Measurements from ENCODE around the gene MEI1.

DNA sequence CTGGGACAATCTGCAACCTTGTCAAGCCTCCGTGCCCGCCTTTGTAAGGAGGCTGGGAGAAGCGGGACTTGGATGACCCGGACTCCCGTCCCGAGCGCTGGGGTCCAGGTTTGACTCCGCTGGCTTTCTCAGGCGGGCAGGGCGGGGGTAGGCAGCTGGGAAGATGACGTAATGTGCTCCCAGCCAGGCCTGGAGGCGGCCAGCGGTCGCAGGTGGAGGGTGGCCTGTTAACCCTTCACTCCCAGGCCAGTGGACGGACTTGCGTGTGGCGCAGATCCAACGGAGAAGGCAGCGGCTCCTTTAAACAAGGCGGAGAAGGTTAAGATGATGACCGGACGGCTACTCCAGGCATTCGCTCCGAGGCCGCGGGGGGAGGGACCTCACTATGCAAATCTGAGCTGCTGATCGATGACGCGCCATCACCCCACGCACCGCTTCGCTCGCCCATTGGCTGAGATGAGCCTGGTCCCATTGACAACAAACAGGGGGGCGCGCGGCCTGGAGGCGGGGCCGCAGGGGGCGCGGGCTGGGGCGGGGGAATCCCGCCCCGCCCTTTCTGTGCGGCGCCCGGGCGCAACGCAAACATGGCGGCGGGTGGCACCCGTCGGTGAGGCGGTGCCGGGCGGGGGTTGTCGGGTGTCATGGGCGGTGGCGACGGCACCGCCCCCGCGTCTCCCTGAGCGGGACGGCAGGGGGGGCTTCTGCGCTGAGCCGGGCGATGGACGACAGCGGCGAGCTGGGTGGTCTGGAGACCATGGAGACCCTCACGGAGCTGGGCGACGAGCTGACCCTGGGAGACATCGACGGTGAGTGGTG, 133.5 kb downstream of the MEI1 start, which contains the start of gene SREBF2:
- no peak for TF ChIP-seq CTCF (conservative IDR thresholded peaks at IDR 0.05; ENCODE audit: low read length)
- TF ChIP-seq EZH2phosphoT487 (IDR thresholded peaks at IDR 0.05; ENCODE audit: borderline replicate concordance, low read depth, low read length) = no peak

Data from OCI-LY7 (cell line).